ENCODE data around the gene PTPRK.

The PTPRK gene

DNA sequence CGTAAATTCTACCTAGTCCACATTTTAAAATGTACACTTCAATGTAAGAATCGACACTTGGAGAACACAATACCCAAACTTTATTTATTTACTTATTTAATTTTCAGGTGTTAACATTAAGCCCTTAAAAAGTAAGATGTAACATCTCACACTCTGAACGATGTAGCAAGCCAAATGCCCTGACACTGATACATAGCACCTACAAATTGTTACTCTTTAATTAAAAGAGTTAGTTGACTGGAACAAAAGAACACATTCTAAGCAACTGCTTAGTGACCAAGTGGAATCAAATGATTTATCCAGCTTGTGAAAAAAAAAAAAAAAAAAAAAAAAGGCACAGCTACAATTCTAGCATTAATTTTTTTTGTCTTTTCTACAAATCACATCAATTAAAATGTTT lies 327.4 kb downstream of the PTPRK start:
- no peaks in the 10 kb centered on the region for H3K36me3 ChIP-seq
- H3K27ac ChIP-seq: no peak overlapping the region
- TF ChIP-seq, protein P1, sequence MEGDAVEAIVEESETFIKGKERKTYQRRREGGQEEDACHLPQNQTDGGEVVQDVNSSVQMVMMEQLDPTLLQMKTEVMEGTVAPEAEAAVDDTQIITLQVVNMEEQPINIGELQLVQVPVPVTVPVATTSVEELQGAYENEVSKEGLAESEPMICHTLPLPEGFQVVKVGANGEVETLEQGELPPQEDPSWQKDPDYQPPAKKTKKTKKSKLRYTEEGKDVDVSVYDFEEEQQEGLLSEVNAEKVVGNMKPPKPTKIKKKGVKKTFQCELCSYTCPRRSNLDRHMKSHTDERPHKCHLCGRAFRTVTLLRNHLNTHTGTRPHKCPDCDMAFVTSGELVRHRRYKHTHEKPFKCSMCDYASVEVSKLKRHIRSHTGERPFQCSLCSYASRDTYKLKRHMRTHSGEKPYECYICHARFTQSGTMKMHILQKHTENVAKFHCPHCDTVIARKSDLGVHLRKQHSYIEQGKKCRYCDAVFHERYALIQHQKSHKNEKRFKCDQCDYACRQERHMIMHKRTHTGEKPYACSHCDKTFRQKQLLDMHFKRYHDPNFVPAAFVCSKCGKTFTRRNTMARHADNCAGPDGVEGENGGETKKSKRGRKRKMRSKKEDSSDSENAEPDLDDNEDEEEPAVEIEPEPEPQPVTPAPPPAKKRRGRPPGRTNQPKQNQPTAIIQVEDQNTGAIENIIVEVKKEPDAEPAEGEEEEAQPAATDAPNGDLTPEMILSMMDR (IDR thresholded peaks at IDR 0.05): no peak

DNA sequence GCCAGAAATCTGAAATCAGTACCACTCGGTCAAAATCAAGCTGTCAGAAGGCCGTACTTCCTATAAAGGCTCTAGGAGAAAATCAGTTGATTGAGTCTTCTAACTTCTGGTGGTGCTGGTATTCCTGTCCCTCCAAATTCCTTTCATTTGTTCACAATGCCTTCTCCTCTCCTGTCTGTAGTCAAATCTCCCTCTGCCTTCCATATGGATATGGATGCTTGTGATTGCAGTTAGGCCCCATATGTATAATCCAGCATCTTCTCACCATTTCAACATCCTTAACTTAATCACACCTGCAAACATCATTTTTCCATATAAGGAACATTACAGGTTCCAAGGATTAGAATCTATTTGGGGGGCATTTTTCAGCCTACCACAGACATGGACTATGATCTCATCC lies 331.7 kb downstream of the PTPRK start:
- no peak overlapping the region for H3K4me3 ChIP-seq (ENCODE audit: low read depth in 1 of 2, low read length in 1 of 2)
- no peaks in the 10 kb centered on the region for H3K27me3 ChIP-seq
- TF ChIP-seq, protein P1 (IDR thresholded peaks at IDR 0.05): no peak
- no peak overlapping the region for H3K27ac ChIP-seq
- no peaks in the 10 kb centered on the region for H3K36me3 ChIP-seq
- H3K4me1 ChIP-seq (ENCODE audit: control insufficient read depth in 1 of 2, insufficient read depth in 1 of 2, low read depth in 1 of 2, low read length in 1 of 2): no peaks in the 10 kb centered on the region
- no peaks in the 10 kb centered on the region for H3K9me3 ChIP-seq

More for the DNA sequence above, 327.4 kb downstream of the PTPRK start:
- no peak overlapping the region for H3K4me3 ChIP-seq (ENCODE audit: low read depth in 1 of 2, low read length in 1 of 2)
- no peaks in the 10 kb centered on the region for H3K27me3 ChIP-seq
- no peaks in the 10 kb centered on the region for H3K4me1 ChIP-seq (ENCODE audit: control insufficient read depth in 1 of 2, insufficient read depth in 1 of 2, low read depth in 1 of 2, low read length in 1 of 2)
- no peaks in the 10 kb centered on the region for H3K9me3 ChIP-seq

- H3K9me3 ChIP-seq: no peaks in the 10 kb centered on the region
- H3K27ac ChIP-seq: no peak overlapping the region
- no peaks in the 10 kb centered on the region for H3K27me3 ChIP-seq
- TF ChIP-seq, protein P1 (IDR thresholded peaks at IDR 0.05): no peak
- no peaks in the 10 kb centered on the region for H3K36me3 ChIP-seq
- no peak overlapping the region for H3K4me3 ChIP-seq (ENCODE audit: low read depth in 1 of 2, low read length in 1 of 2)
- H3K4me1 ChIP-seq (ENCODE audit: control insufficient read depth in 1 of 2, insufficient read depth in 1 of 2, low read depth in 1 of 2, low read length in 1 of 2): no peaks in the 10 kb centered on the region
These were observed 333.7 kb downstream of the PTPRK start for GRCh38 chr6:128186729-128187128.

- Histone ChIP-seq H3K27me3 (no peaks in the 10 kb centered on the region), H3K4me1 (ENCODE audit: control insufficient read depth in 1 of 2, insufficient read depth in 1 of 2, low read depth in 1 of 2, low read length in 1 of 2) (no peaks in the 10 kb centered on the region), H3K4me3 (ENCODE audit: low read depth in 1 of 2, low read length in 1 of 2) (no peak overlapping the region), H3K27ac (no peak overlapping the region), H3K36me3 (no peaks in the 10 kb centered on the region), H3K9me3 (no peaks in the 10 kb centered on the region)
- TF ChIP-seq, protein P1 (IDR thresholded peaks at IDR 0.05): no peak
These were observed 340.4 kb downstream of the PTPRK start for GRCh38 chr6:128179876-128180438.

- Histone ChIP-seq H3K9me3 (no peaks in the 10 kb centered on the region), H3K36me3 (no peaks in the 10 kb centered on the region), H3K27me3 (no peaks in the 10 kb centered on the region), H3K4me1 (ENCODE audit: control insufficient read depth in 1 of 2, insufficient read depth in 1 of 2, low read depth in 1 of 2, low read length in 1 of 2) (no peaks in the 10 kb centered on the region), H3K4me3 (ENCODE audit: low read depth in 1 of 2, low read length in 1 of 2) (no peak overlapping the region), H3K27ac (no peak overlapping the region)
- TF ChIP-seq, protein P1 (IDR thresholded peaks at IDR 0.05): no peak
These were observed 345.7 kb downstream of the PTPRK start for GRCh38 chr6:128174724-128175123.

Measured in neutrophil (primary cell).